SH-SY5Y (cell line): ENCODE data around the gene RASGRF2.

ENCODE experiments used
- GATA2 ChIP-seq: IDR thresholded peaks from 2 replicates; pipeline ENCODE4 v1.6.1; 2011; ENCODE audit warnings: mild to moderate bottlenecking, low read depth, low read length
- GATA3 ChIP-seq: IDR thresholded peaks from 2 replicates; pipeline ENCODE4 v1.6.1; 2011; ENCODE audit warnings: low read depth, mild to moderate bottlenecking, low read length, moderate library complexity

DNA sequence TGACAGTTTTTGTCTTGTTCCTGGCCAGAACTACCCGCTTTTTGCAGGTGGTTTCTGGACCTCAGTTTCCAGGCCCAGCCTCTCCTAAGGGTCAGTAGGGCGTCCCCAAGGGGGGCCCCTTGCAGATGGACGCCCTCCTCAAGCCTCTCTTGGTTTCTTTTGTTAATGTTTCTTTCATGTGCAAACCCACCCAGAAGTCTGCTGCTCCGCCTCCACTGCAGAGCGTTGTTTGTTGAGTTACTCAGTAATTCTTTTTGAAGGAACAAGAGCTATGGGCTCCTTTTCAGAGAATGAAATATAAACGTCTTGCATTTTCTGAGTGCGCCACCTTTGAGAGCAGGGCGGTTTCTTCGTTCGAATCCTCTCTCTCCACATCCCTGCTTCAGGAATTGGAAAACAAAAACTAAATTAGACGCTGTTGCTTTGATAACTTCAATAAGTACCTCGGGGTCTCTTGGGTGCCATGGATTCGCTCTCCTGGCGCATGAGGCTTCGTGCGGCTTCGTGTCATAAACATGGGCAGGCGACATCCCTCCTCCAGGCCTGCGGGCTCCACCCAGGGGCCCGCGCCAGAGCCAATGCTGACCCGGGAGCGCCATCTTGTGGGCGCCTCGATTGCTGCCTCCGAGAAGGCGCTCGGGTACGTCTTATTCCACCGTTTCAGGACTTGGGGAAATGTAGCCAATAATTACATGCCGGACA is 234.6 kb downstream of the RASGRF2 start:
- TF ChIP-seq GATA2 = no peak
- TF ChIP-seq GATA3 = no peak
